HG02852 (cell line): ENCODE results near the gene CPHXL.

Experiments used
- ATAC-seq: cut with Tn5 transposase; IDR thresholded peaks from one replicate; pipeline ENCODE4 v1.9.1; 2021; ENCODE audit warnings: mild to moderate bottlenecking, moderate library complexity; ENCODE audit not compliant: unreplicated experiment

CPHXL gene

DNA sequence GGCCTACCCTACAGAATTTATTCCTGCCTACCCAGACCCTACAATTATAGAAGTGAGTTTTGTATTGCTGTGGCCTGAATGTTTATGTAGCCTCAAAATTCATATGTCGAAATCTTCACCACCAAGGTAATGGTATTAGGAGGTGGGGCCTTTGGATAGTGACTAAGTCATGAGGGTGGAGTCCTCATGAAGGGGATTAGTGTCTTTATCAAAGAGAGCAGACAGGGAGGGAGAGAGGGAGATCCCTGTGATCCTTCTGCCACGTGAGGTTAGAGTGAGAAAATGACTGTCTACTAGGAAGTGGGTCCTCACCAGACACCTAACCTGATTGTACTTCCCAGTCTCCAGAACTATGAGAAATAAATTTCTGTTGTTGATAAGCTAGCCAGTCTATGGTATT lies 24.0 kb downstream of the CPHXL start:
- ATAC-seq: no peak

DNA sequence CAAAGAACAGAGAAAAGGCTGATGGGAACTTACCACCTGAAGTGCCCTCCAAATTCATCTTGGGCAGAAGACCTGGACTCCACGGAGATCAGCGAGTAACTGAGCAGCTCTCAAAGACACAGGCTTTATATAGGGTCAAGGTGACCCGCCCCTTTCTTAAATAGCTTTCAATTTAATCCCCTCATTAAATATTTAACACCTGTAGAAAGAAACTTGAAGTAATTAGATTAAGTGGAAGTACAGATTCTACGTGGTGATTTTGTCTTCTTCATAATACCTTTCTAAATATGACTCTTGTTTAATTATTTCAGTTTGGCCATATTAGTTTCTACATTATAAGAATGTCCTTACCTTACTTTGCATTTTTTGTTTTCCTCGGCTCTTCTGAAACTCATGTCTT lies 24.9 kb downstream of the CPHXL start, which contains the start of gene DUXB:
DUXB (minus strand) TSS at position 101 of the 400 bp plus-strand sequence; CDS start at position 58, 43 bp downstream.
- no peak for ATAC-seq

DNA sequence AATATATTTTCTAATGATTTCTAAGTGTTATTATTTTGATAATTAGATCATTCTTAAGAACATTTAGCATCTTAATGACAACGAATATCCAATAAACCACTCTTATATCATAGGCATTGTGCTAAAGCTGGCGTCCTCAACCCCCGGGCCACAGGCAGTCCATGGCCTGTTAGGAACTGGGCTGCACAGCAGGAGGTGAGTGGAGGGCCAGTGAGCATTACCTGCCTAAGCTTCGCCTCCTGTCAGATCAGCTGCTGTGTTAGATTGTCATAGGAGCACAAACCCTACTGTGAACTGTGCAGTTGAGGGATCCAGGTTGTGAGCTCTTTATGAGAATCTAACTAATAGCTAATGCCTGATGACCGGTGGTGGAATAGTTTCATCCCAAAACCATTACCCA lies 28.7 kb downstream of the CPHXL start:
- no peak for ATAC-seq

DNA sequence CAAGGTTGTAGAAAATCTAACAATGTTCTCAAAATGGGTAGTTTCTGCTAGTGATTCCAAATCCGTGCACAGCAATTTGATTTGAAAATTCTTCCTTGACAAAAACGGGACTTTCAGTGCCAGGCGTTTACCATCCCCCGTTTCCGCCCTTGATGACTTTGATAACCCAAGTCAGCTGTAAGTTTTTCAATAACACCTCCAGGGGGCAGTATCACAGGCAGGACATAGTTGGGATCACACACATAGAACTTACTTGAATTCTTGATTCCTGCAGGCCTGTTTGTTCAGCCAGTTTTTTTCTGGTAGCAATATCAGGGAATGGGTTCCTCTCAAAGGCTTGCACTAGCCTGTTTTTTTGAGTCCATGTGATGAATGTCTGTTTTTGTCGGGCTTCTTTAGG lies 30.6 kb downstream of the CPHXL start:
- no peak for ATAC-seq

DNA sequence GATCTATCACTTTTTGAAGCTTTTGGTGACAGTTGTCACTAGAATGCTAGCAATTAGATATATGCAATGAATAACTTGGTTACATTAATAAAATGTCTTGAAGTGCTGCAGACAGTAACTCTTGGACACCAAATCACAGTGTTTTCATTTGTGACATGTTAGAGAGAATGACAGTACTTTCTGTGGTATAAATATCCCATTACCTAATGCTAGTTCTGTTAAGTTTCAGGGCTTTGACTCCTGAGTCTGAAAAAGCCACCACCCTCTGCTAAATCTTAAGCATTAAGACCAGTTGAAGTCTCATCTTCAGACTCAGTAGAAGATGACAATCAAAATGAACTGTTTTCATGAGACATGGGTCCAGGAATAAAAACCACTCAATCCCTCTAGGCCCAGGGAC lies 38.9 kb downstream of the CPHXL start:
- no peak for ATAC-seq

DNA sequence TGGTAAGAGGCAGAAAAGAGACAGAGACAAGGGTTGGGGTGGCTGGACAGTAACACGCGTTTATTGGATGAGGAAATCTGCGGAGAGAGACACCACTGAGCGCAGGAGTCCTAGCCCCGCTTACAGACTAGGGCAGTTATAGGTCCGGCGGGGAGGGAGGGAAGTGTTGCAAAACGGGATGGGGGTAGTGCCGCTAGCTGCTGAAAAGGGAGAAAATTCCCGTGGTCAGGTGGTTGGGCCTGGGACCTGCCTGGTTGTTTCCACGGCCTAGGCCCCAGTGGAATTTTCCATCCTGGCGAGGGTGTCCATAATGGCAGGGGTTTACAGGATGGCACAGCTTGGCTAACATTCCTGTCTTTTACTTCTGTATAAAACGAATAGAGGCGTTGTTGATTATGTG lies 44.0 kb downstream of the CPHXL start:
- no peak for ATAC-seq

DNA sequence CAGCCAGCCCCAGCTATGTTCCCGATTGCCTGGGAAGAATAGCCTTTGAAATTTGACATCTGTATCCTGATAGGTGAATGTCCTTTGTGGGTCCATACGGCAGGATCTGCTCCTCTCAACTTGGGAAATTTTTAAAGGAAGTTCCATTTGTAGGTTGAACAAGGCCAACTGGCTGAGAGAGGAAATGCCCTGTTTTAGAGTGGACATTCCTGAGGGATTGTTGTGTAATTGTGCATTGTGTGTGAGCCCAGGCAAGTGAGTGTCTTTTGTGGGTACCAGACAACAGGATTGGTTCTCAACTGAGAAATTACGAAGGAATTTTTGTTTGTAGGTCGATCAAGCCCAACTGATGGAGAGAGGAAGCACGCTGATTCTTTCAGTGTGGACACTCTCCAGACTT lies 46.9 kb downstream of the CPHXL start:
- ATAC-seq: no peak

DNA sequence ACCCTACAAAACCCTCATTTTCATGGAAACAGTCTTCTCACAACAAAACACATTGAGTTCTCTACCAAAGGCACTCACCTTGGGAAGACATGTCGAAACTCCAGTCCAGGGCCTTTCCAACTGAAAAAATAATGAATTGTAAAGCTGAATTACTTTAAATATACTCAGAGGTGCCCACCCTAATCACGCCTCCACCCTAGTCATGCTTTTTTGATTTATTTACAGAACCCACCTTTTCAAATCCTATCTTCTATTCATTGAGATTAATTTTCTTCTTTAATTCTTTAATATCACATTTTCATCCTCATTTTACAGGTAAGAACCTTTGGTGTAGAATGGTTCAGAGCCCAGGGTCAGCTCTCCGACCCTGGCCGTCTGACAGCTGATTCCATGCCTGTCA lies 49.4 kb downstream of the CPHXL start, which contains the start of gene CPHXL2:
CPHXL2 (minus strand) TSS at position 101 of the 400 bp plus-strand sequence; CDS start at position 91, 10 bp downstream.
- ATAC-seq: no peak

DNA sequence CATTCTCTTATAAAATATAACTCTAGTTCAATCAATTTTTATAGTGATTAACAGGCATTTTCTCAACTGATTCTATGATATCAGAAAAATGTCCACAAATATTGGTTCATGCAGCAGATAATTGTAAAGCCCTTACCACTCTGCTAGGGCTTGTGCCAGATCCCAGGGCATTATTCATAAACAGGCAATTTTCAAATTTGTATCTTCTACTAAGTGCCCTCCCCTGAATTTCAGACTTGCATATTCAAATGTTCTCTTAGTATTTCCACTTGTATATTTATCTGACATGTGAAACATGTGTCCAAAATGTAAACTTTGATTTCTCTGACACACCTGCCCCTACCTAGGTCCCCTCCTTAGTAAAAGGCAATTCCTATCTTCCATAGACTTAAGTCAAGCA lies 58.8 kb downstream of the CPHXL start:
- no peak for ATAC-seq
